Panc1 (cell line): ENCODE results near the gene WDFY1. TPM values are rescaled to one million over a fixed set of nuclear protein-coding genes. Genes with fewer than 3 reads are reported as not detected.

Experiments used
- ATAC-seq: fragments of 200-7000 bp; cut with Tn5 transposase; 2 replicates; pipeline ENCODE4 v1.9.1; 2020; ENCODE audit warnings: mild to moderate bottlenecking, moderate library complexity
- BruUV-seq: library from RNA; stranded (reverse); fragments of 400-500 nt; replicated peaks from 2 replicates; lab custom pipeline; 2021; lab: Mats Ljungman, UMichigan
- CTCF ChIA-PET: fragments of 300-600 bp; sonication (Branson Sonifier 250); formaldehyde crosslinking; loops from one replicate; lab custom pipeline; 2022; ENCODE audit warnings: antibody characterized with exemption; lab: Charles Lee
- POLR2A ChIA-PET: fragments of 300-600 bp; sonication (Branson Sonifier 250); formaldehyde crosslinking; loops from one replicate; lab custom pipeline; 2022; ENCODE audit warnings: antibody characterized with exemption; lab: Charles Lee
- DNase-seq: peaks from one replicate; pipeline ENCODE4 v3.0.0-alpha.2; 2010; ENCODE audit warnings: low read depth, low spot score
- H3K27ac ChIP-seq: 2 replicates; pipeline ENCODE4 v1.5.1; 2011; ENCODE audit warnings: mild to moderate bottlenecking, low read length, inconsistent platforms
- H3K27me3 ChIP-seq: fragments of 200-500 bp; sonication (Bioruptor generic); 2 replicates; pipeline ENCODE4 v1.6.0; 2014; ENCODE audit warnings: low read length, inconsistent platforms; ENCODE audit not compliant: control insufficient read depth, insufficient read depth
- H3K36me3 ChIP-seq: fragments of 200-500 bp; sonication (Bioruptor generic); 2 replicates; pipeline ENCODE4 v1.5.1; 2014; ENCODE audit warnings: inconsistent platforms, mild to moderate bottlenecking, low read length, moderate library complexity; ENCODE audit not compliant: control insufficient read depth, insufficient read depth
- H3K4me1 ChIP-seq: 2 replicates; pipeline ENCODE4 v1.5.1; 2011; ENCODE audit warnings: inconsistent platforms, mild to moderate bottlenecking, low read length, moderate library complexity; ENCODE audit not compliant: control insufficient read depth, insufficient read depth
- H3K4me3 ChIP-seq, 2 experiments: 2 replicates each; pipeline ENCODE4 v1.5.1; 2011 to 2012; ENCODE audit warnings: low read depth in 2 of 2, low read length in 2 of 2, mild to moderate bottlenecking in 2 of 2, inconsistent platforms in 1 of 2, moderate library complexity in 1 of 2
- H3K9me3 ChIP-seq: fragments of 200-500 bp; sonication (Bioruptor generic); 2 replicates; pipeline ENCODE4 v1.5.1; 2014; ENCODE audit warnings: low read depth, mild to moderate bottlenecking, inconsistent platforms, low read length, moderate library complexity; ENCODE audit not compliant: control insufficient read depth, insufficient read depth
- POLR2AphosphoS5 ChIP-seq: IDR thresholded peaks from 2 replicates; pipeline ENCODE4 v1.6.1; 2012; ENCODE audit warnings: mild to moderate bottlenecking, low read depth, low read length, moderate library complexity
- SIN3A ChIP-seq: IDR thresholded peaks from 2 replicates; pipeline ENCODE4 v1.6.1; 2012; ENCODE audit warnings: low read depth, mild to moderate bottlenecking, low read length, moderate library complexity, borderline replicate concordance; ENCODE audit not compliant: insufficient read depth
- TCF7L2 ChIP-seq: IDR thresholded peaks from 2 replicates; pipeline ENCODE4 v1.6.1; 2011; ENCODE audit warnings: mild to moderate bottlenecking, low read depth, low read length, inconsistent platforms
- in situ Hi-C: cut with HindIII; loops from 2 replicates; pipeline ENCODE4 v1.10.0; 2016; ENCODE audit warnings: low sequenced_read_pairs, low pct_unique_long_range_greater_than_20kb
- intact Hi-C: fragments of 100-400 bp; cut with micrococcal nuclease; formaldehyde crosslinking; loops from one replicate; pipeline ENCODE4 v1.10.0; 2022; ENCODE audit not compliant: unreplicated experiment
- total RNA-seq: library from RNA; stranded (reverse); gene quantifications from one replicate; pipeline ENCODE4 v1.2.1, GENCODE V29; 2021; ENCODE audit not compliant: unreplicated experiment
- TF ChIP-seq, protein P1 (sequence below): fragments of 450-650 bp; IDR thresholded peaks from 2 replicates; pipeline ENCODE4 v1.5.1; 2017; ENCODE audit warnings: mild to moderate bottlenecking
- TF ChIP-seq, protein P2 (sequence below), 2 experiments: IDR thresholded peaks; 2 replicates each; pipeline ENCODE4 v1.6.1; 2011 to 2012; ENCODE audit warnings: low read depth in 2 of 2, control low read depth in 1 of 2, low read length in 1 of 2, mild to moderate bottlenecking in 1 of 2, moderate library complexity in 1 of 2; ENCODE audit not compliant: insufficient read depth in 1 of 2

The WDFY1 gene
- total RNA-seq, 1 experiment from 2014 or later = 48.5 TPM

DNA sequence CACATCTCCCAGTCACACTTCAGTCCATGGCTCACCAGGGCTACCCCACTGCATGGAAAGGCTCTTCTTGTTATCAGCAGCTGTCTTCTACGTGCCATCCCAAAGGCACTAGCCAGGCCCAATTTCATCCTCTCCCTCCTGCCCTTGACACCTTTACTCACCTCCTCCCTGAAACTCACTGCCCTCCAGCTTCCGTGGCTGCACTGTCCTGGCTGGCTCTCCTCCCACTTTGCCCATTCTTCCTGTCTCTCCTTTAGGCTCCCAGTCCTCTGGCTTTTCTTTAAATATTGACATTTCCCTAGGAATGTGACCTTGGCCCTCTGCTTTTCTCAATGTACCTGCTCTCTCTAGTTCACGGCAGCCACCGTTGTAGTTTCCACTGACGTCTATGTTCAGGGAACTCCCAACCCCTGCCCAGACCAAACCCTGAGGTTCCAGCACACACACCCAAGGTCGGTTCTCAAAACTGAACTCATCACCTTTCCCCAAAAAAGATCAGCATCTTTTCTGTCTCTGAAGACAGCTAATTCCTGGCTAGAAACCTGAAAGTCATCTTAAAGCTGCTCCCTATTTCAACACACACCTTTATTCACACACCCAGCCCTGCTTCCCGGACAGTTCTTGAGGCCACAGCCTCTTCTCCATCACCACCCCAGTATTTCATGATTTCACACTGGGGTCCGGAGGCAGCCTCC, 36.7 kb downstream of the WDFY1 start:
- Histone ChIP-seq H3K36me3 (peaks cover 11% of the 10 kb centered on the region; the same call in 1 of the 2 replicates), H3K4me1 (no peaks in the 10 kb centered on the region), H3K27me3 (no peaks in the 10 kb centered on the region), H3K9me3 (no peaks in the 10 kb centered on the region), H3K27ac (no peak overlapping the region), H3K4me3 (no peak overlapping the region)
- in situ Hi-C loops = no loop called here
- TF ChIP-seq, protein P1, sequence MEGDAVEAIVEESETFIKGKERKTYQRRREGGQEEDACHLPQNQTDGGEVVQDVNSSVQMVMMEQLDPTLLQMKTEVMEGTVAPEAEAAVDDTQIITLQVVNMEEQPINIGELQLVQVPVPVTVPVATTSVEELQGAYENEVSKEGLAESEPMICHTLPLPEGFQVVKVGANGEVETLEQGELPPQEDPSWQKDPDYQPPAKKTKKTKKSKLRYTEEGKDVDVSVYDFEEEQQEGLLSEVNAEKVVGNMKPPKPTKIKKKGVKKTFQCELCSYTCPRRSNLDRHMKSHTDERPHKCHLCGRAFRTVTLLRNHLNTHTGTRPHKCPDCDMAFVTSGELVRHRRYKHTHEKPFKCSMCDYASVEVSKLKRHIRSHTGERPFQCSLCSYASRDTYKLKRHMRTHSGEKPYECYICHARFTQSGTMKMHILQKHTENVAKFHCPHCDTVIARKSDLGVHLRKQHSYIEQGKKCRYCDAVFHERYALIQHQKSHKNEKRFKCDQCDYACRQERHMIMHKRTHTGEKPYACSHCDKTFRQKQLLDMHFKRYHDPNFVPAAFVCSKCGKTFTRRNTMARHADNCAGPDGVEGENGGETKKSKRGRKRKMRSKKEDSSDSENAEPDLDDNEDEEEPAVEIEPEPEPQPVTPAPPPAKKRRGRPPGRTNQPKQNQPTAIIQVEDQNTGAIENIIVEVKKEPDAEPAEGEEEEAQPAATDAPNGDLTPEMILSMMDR = no peak
- TF ChIP-seq TCF7L2 (no peak), SIN3A (no peak), POLR2AphosphoS5 (no peak)
- TF ChIP-seq, protein P2, sequence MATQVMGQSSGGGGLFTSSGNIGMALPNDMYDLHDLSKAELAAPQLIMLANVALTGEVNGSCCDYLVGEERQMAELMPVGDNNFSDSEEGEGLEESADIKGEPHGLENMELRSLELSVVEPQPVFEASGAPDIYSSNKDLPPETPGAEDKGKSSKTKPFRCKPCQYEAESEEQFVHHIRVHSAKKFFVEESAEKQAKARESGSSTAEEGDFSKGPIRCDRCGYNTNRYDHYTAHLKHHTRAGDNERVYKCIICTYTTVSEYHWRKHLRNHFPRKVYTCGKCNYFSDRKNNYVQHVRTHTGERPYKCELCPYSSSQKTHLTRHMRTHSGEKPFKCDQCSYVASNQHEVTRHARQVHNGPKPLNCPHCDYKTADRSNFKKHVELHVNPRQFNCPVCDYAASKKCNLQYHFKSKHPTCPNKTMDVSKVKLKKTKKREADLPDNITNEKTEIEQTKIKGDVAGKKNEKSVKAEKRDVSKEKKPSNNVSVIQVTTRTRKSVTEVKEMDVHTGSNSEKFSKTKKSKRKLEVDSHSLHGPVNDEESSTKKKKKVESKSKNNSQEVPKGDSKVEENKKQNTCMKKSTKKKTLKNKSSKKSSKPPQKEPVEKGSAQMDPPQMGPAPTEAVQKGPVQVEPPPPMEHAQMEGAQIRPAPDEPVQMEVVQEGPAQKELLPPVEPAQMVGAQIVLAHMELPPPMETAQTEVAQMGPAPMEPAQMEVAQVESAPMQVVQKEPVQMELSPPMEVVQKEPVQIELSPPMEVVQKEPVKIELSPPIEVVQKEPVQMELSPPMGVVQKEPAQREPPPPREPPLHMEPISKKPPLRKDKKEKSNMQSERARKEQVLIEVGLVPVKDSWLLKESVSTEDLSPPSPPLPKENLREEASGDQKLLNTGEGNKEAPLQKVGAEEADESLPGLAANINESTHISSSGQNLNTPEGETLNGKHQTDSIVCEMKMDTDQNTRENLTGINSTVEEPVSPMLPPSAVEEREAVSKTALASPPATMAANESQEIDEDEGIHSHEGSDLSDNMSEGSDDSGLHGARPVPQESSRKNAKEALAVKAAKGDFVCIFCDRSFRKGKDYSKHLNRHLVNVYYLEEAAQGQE (IDR thresholded peaks at IDR 0.05; ENCODE audit: insufficient read depth in 1 of 2, low read depth in 2 of 2, low read length in 1 of 2) = no peak
- ChIA-PET CTCF (no interaction called here), POLR2A (no interaction called here)
- no peak for ATAC-seq
- DNase-seq = no peak
- intact Hi-C loops = no loop called here
- no TSS peak for BruUV-seq

DNA sequence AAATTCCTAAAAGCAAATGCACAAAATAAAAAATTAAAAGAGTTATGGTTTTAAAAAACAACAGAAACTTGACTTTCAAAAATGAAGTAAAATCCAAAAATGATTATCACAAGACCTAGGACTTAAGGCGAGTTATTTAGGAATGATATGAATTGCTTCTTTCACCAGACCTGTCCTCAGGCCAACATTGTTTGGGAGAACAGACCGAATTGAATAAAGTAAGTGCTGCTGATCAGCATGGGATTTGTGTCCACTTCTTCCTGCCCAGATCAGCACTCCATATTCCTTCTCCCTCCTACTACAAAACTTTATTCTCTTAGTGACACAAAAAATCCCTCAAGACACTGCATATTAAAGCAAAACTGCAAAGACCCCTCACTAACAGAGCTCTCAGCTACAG, 39.1 kb downstream of the WDFY1 start:
- DNase-seq (no peak), ATAC-seq (no peak)
- CTCF ChIA-PET = no interaction called here
- no peaks in the 10 kb centered on the region for H3K9me3 ChIP-seq
- in situ Hi-C loops = no loop called here
- H3K4me1 ChIP-seq = no peaks in the 10 kb centered on the region
- POLR2A ChIA-PET = no interaction called here
- no peak overlapping the region for H3K27ac ChIP-seq
- H3K27me3 ChIP-seq = no peaks in the 10 kb centered on the region
- no peak for TF ChIP-seq SIN3A
- no peak for TF ChIP-seq POLR2AphosphoS5
- TF ChIP-seq TCF7L2 = no peak
- TF ChIP-seq, protein P2 (IDR thresholded peaks at IDR 0.05; ENCODE audit: insufficient read depth in 1 of 2, low read depth in 2 of 2, low read length in 1 of 2) = no peak
- TF ChIP-seq, protein P1 = no peak
- no TSS peak for BruUV-seq
- H3K4me3 ChIP-seq = no peak overlapping the region
- peaks cover 13% of the 10 kb centered on the region; the same call in 1 of the 2 replicates for H3K36me3 ChIP-seq
- intact Hi-C loops = no loop called here
